NOMO-1 (cell line): Measurements from ENCODE around the gene MTX1.
A peak's percentile ranks its signal among the peaks of the same experiment; 100 is the strongest.

Experiments
- DNase-seq, 2 experiments: peaks; one replicate each; lab custom pipeline; 2025; ENCODE audit not compliant: unreplicated experiment in 2 of 2; lab: John Stamatoyannopoulos, UW

Gene MTX1

GRCh38 chr1:155254714-155255242, 46.3 kb downstream of the MTX1 start:
- no peak for DNase-seq

DNA sequence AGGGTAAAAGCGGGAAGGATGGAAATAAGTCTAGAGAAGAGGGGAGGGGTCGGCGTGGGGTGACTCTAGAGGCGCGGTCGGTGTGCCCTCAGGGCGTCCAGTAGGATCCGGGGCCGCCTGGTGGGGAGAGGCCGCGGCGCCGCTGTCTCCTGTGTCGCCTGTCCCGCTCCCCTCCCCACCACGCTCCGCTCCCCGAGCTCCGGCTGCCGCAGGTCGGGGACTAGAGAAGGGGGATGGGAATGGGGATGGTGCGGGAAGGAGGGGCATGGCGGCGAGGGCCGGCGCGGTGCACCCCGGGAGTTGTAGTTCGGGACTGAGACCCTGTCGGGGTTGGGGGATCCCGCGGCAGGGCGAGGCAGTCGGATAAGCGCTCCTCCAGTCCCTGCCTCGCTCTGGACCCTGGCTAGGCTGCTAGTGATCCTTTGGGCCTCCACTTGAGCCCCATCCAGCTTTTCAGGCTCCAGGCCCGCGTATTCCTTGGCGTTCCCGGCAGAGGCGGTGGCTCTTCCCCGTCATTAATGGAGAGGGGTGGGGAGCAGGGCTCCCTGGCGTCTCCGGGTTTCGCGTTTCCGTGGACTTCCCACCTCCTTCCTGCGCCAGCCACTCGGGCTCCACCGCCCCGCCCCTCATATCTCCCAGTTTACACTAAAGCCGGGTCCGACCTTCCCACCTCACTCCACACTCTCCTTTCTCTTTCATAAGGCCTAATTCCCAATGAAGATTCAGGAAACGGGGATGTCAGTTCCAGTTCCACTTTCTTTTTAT, 46.9 kb downstream of the MTX1 start, which contains the start of gene ENTREP3:
ENTREP3 (minus strand) TSS at position 241 of the 765 bp plus-strand sequence. CDS start 606 bp downstream, outside the sequence.
- DNase-seq = peak; percentile 69 to 70

GRCh38 chr1:155256058-155256852, 47.8 kb downstream of the MTX1 start:
- DNase-seq = no peak

- DNase-seq = no peak
Observed at GRCh38 chr1:155260276-155260675, 51.8 kb downstream of the MTX1 start.

DNA sequence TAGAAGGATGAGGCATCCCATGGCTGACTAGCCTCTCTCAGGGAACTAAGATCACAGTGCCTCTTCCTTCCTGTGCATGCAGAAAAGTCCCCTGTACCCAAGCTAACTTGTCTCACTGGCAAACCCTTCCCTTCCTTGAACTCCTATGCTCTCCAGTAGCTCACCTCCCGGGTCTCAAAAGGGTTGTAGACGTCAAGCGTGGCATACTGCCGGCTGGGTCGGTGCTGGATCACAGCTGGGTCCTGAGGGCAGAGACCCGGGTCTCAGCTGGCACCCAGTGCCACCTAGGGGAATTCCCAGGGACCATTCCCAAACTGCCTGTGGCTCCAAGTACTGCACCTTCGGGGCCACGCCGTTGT, 53.0 kb downstream of the MTX1 start:
- peak in 1 of 2 experiments; percentile 36 for DNase-seq

DNA sequence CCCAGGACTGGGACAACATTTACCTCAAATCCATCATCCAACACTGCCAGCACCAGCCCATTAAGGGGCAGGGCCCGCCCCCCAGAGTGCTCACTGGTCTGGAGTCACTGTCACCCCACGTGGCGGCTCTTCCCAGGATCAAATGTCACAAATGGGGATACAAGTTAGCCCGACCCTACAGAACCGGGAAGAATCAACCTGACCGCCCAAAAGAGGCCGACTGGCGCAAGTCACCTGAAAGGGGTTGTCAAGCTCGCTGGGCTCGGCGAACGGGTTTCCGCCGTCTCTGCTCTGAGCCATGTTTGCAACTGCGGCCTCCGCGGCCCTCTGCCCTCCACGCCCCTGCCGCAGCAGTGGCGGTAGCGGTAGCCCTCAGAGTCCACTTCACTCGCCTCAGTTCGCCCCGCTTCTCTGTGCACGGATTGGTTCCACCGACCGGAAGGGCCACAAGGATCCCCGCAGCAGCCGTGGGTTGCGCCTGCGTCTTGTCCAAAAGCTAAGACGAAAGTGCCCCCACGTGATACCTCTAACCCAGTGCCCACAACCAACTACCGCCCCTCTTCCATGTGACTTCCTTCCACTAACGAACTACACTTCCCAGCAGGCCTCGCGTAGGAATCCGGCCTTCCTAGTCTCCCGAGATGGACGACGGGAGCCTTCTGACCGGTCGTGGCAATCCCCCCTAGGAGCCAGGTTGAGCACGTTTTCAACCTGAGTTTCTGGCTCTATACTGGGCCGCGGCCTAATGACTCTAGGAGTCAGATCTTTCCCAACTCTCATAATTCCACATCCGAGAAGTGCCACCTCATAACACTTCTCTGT, 53.6 kb downstream of the MTX1 start, which contains the start of gene SCAMP3:
SCAMP3 (minus strand) TSS at position 509 of the 822 bp plus-strand sequence; CDS start at position 300, 209 bp downstream.
- DNase-seq = peak; percentile 92 to 96

- no peak for DNase-seq
Observed at GRCh38 chr1:155263067-155263466, 54.6 kb downstream of the MTX1 start.
